IMR-90 (cell line): ENCODE data around the gene CLSTN1. TPM values are rescaled to one million over a fixed set of nuclear protein-coding genes. Genes with fewer than 3 reads are reported as not detected.

ENCODE experiments used
- ATAC-seq: fragments of 200-7000 bp; cut with Tn5 transposase; 2 replicates; pipeline ENCODE4 v1.9.1; 2020; ENCODE audit warnings: low read depth, mild to moderate bottlenecking, moderate library complexity
- BruUV-seq: library from RNA; stranded (reverse); fragments of 400-500 nt; replicated peaks from 2 replicates; lab custom pipeline; 2021; lab: Mats Ljungman, UMichigan
- CTCF ChIA-PET: fragments of 300-600 bp; formaldehyde crosslinking; extraction: SDS; loops from one replicate; lab custom pipeline; 2021; ENCODE audit warnings: antibody characterized with exemption; lab: Yijun Ruan, JAX
- POLR2A ChIA-PET: fragments of 300-600 bp; sonication (Branson Sonifier 250); formaldehyde crosslinking; loops from one replicate; lab custom pipeline; 2022; ENCODE audit warnings: antibody characterized with exemption; ENCODE audit not compliant: unreplicated experiment; lab: Charles Lee
- DNase-seq: peaks from one replicate; pipeline ENCODE4 v3.0.0; 2013
- H2AFZ ChIP-seq: replicated peaks from 2 replicates; pipeline ENCODE3; 2013; ENCODE audit warnings: low read length, mild to moderate bottlenecking; ENCODE audit not compliant: poor library complexity
- H2AK5ac ChIP-seq: 2 replicates; pipeline ENCODE4 v1.6.1; 2013; ENCODE audit warnings: low read depth, low read length, inconsistent platforms
- H2AK9ac ChIP-seq: replicated peaks from 2 replicates; pipeline ENCODE3; 2013; ENCODE audit warnings: mild to moderate bottlenecking, low read depth, low read length, moderate library complexity; ENCODE audit not compliant: poor library complexity
- H2BK120ac ChIP-seq: 2 replicates; pipeline ENCODE4 v1.6.1; 2013; ENCODE audit warnings: low read depth, low read length, inconsistent platforms
- H2BK15ac ChIP-seq: 3 replicates; pipeline ENCODE4 v1.6.1; 2013; ENCODE audit warnings: low read depth, low read length, inconsistent platforms
- H2BK20ac ChIP-seq: 2 replicates; pipeline ENCODE4 v1.6.1; 2013; ENCODE audit warnings: low read depth, mild to moderate bottlenecking, inconsistent platforms, low read length, moderate library complexity
- H2BK5ac ChIP-seq: 2 replicates; pipeline ENCODE4 v1.6.1; 2013; ENCODE audit warnings: mild to moderate bottlenecking, low read depth, low read length, inconsistent platforms; ENCODE audit not compliant: poor library complexity, severe bottlenecking
- H3K14ac ChIP-seq: replicated peaks from 2 replicates; pipeline ENCODE4 v1.6.1; 2013; ENCODE audit warnings: low read depth, low read length, inconsistent platforms
- H3K18ac ChIP-seq: 2 replicates; pipeline ENCODE4 v1.6.1; 2013; ENCODE audit warnings: low read depth, low read length, control low read depth
- H3K23ac ChIP-seq: 2 replicates; pipeline ENCODE4 v1.6.1; 2013; ENCODE audit warnings: low read depth, low read length, inconsistent platforms
- H3K27ac ChIP-seq: 2 replicates; pipeline ENCODE4 v1.5.1; 2013; ENCODE audit warnings: mild to moderate bottlenecking, control low read depth, low read length; ENCODE audit not compliant: insufficient read depth
- H3K27me3 ChIP-seq: 2 replicates; pipeline ENCODE4 v1.6.1; 2013; ENCODE audit warnings: low read length; ENCODE audit not compliant: control insufficient read depth, insufficient read depth
- H3K36me3 ChIP-seq: 2 replicates; pipeline ENCODE4 v1.6.1; 2013; ENCODE audit warnings: low read length, mixed read lengths; ENCODE audit not compliant: control insufficient read depth, insufficient read depth
- H3K4ac ChIP-seq: 2 replicates; pipeline ENCODE4 v1.6.1; 2013; ENCODE audit warnings: low read depth, low read length, inconsistent platforms
- H3K4me1 ChIP-seq: 2 replicates; pipeline ENCODE4 v1.6.1; 2013; ENCODE audit warnings: low read length, mixed read lengths; ENCODE audit not compliant: control insufficient read depth, insufficient read depth
- H3K4me2 ChIP-seq: 2 replicates; pipeline ENCODE4 v1.6.1; 2013; ENCODE audit warnings: low read depth, mild to moderate bottlenecking, control low read depth, low read length, moderate library complexity
- H3K4me3 ChIP-seq: 2 replicates; pipeline ENCODE4 v1.5.1; 2013; ENCODE audit warnings: low read depth, mild to moderate bottlenecking, control low read depth, low read length, moderate library complexity; ENCODE audit not compliant: insufficient read depth
- H3K56ac ChIP-seq: 2 replicates; pipeline ENCODE4 v1.6.1; 2013; ENCODE audit warnings: low read length, inconsistent platforms; ENCODE audit not compliant: insufficient read depth; ENCODE audit errors: extremely low read depth
- H3K79me1 ChIP-seq, 2 experiments: 2 replicates each; pipeline ENCODE4 v1.6.1; 2013; ENCODE audit warnings: low read length in 2 of 2, inconsistent platforms in 1 of 2, low read depth in 1 of 2
- H3K9ac ChIP-seq: 2 replicates; pipeline ENCODE4 v1.6.1; 2013; ENCODE audit warnings: low read depth, low read length, control low read depth
- H3K9me1 ChIP-seq: 2 replicates; pipeline ENCODE4 v1.6.1; 2013; ENCODE audit warnings: low read length, inconsistent platforms; ENCODE audit not compliant: insufficient read depth
- H3K9me3 ChIP-seq: 2 replicates; pipeline ENCODE4 v1.6.1; 2013; ENCODE audit warnings: low read length; ENCODE audit not compliant: control insufficient read depth, insufficient read depth
- H4K20me1 ChIP-seq: 2 replicates; pipeline ENCODE4 v1.6.1; 2013; ENCODE audit warnings: low read length, inconsistent platforms; ENCODE audit not compliant: insufficient read depth
- H4K5ac ChIP-seq: 2 replicates; pipeline ENCODE4 v1.6.1; 2013; ENCODE audit warnings: mild to moderate bottlenecking, low read depth, low read length, control low read depth
- H4K8ac ChIP-seq, 2 experiments: 2 replicates each; pipeline ENCODE4 v1.6.1; 2013; ENCODE audit warnings: low read depth in 2 of 2, low read length in 2 of 2, control low read depth in 1 of 2, inconsistent platforms in 1 of 2
- H4K91ac ChIP-seq: 2 replicates; pipeline ENCODE4 v1.6.1; 2013; ENCODE audit warnings: low read depth, low read length, inconsistent platforms; ENCODE audit not compliant: insufficient read depth
- CEBPB ChIP-seq: IDR thresholded peaks from 2 replicates; pipeline ENCODE4 v1.6.1; 2012; ENCODE audit warnings: low read depth, low read length, improper control_type of control experiment
- FOS ChIP-seq: fragments of 150-350 bp; IDR thresholded peaks from 2 replicates; pipeline ENCODE4 v1.6.1; 2016; ENCODE audit warnings: low read depth, low read length
- MAZ ChIP-seq: IDR thresholded peaks from 2 replicates; pipeline ENCODE4 v1.6.1; 2012; ENCODE audit warnings: low read depth, mild to moderate bottlenecking, low read length, improper control_type of control experiment, moderate library complexity, borderline replicate concordance
- NFE2L2 ChIP-seq: fragments of 150-350 bp; IDR thresholded peaks from 2 replicates; pipeline ENCODE4 v1.6.1; 2016; ENCODE audit warnings: low read depth, mild to moderate bottlenecking, low read length
- POLR2A ChIP-seq: IDR thresholded peaks from 2 replicates; pipeline ENCODE4 v1.6.1; 2012; ENCODE audit warnings: mild to moderate bottlenecking, low read depth, low read length
- RCOR1 ChIP-seq: IDR thresholded peaks from 2 replicates; pipeline ENCODE4 v1.6.1; 2012; ENCODE audit warnings: mild to moderate bottlenecking, low read length, improper control_type of control experiment; ENCODE audit not compliant: insufficient replicate concordance
- WGBS, 2 experiments: methylation state at CpG; one replicate each; pipeline versions ENCODE4 v1.1.5 to v1.1.7; 2013; ENCODE audit warnings: missing lambda C conversion rate in 2 of 2; ENCODE audit not compliant: insufficient read length in 1 of 2; ENCODE audit errors: extremely low coverage in 2 of 2; 5-methylcytosine and 5-hydroxymethylcytosine counted together
- dilution Hi-C: fragments of 300-500 bp; cut with HindIII; formaldehyde crosslinking; loops from one replicate; pipeline ENCODE4 v1.14.3; 2018; ENCODE audit warnings: low sequenced_read_pairs; ENCODE audit not compliant: unreplicated experiment
- in situ Hi-C: fragments of 300-500 bp; cut with MboI; formaldehyde crosslinking; loops from 3 replicates; pipeline ENCODE4 v1.14.3; 2019; ENCODE audit warnings: low sequenced_read_pairs, inconsistent platforms, mixed read lengths
- intact Hi-C: fragments of 100-400 bp; cut with micrococcal nuclease; formaldehyde crosslinking; loops from 2 replicates; pipeline ENCODE4 v1.10.0; 2022
- polyA plus RNA-seq, 3 experiments: library from polyadenylated mRNA; depleted of rRNA; stranded (reverse); fragments of >200 nt; gene quantifications; 2 replicates each; pipeline ENCODE4 v1.2.3, GENCODE V29; 2012; ENCODE audit warnings: low replicate concordance in 1 of 3
- total RNA-seq: library from RNA; depleted of rRNA; stranded (reverse); fragments of >200 nt; gene quantifications from 2 replicates; pipeline ENCODE4 v1.2.3, GENCODE V29; 2012

The CLSTN1 gene
- total and polyA plus RNA-seq, 2 of the 4 experiments (the other 2 are of a cell fraction): 30.1 to 72.2 TPM

GRCh38 chr1:9715536-9716226 is 108.1 kb downstream of the CLSTN1 start:
- H2BK120ac ChIP-seq: no peak overlapping the region
- TF ChIP-seq RCOR1 (no peak), MAZ (no peak), NFE2L2 (no peak), CEBPB (no peak), FOS (no peak), POLR2A (no peak)
- peaks cover 6% of the 10 kb centered on the region; the same call in 1 of the 2 replicates for H3K9me1 ChIP-seq
- H3K9ac ChIP-seq: no peak overlapping the region
- no TSS peak for BruUV-seq
- ChIA-PET CTCF (no interaction called here), POLR2A (no interaction called here)
- H3K4me2 ChIP-seq: no peak overlapping the region
- ATAC-seq (no peak), DNase-seq (no peak)
- H3K4me1 ChIP-seq: peaks cover 3% of the 10 kb centered on the region
- no peak overlapping the region for H3K56ac ChIP-seq
- in situ Hi-C loops (no loop called here), dilution Hi-C loops (no loop called here), intact Hi-C loops (no loop called here)
- H4K91ac ChIP-seq: no peak overlapping the region
- H4K5ac ChIP-seq: no peak overlapping the region
- no peaks in the 10 kb centered on the region; a peak in 2 of 4 replicates for H3K79me1 ChIP-seq
- H3K4me3 ChIP-seq: no peak overlapping the region
- no peak overlapping the region for H3K27ac ChIP-seq
- H4K20me1 ChIP-seq: peaks cover 2% of the 10 kb centered on the region; the same call in 1 of the 2 replicates
- WGBS, 2 experiments: 90% methylated on average over 12 of the region's 40 CpGs; no CpG with 5 or more reads in 1 of the 2 experiments
- no peak overlapping the region for H2AFZ ChIP-seq
- no peaks in the 10 kb centered on the region for H3K27me3 ChIP-seq
- H3K14ac ChIP-seq: no peak overlapping the region
- H4K8ac ChIP-seq: no peak overlapping the region
- no peak overlapping the region for H2AK9ac ChIP-seq
- H2AK5ac ChIP-seq: no peak overlapping the region; the same call in 1 of the 2 replicates
- peaks cover 25% of the 10 kb centered on the region for H3K36me3 ChIP-seq
- H3K9me3 ChIP-seq: no peaks in the 10 kb centered on the region
- no peak overlapping the region for H3K23ac ChIP-seq
- no peak overlapping the region for H2BK15ac ChIP-seq
- H3K18ac ChIP-seq: no peak overlapping the region
- no peak overlapping the region for H3K4ac ChIP-seq
- H2BK5ac ChIP-seq: no peak overlapping the region
- H2BK20ac ChIP-seq: no peak overlapping the region
